ENCODE measurements around the gene TRANK1. TPM values are rescaled to one million over a fixed set of nuclear protein-coding genes. Genes with fewer than 3 reads are reported as not detected.

The TRANK1 gene
- total RNA-seq, 1 donor from 2014 or later = 24.9 TPM

DNA sequence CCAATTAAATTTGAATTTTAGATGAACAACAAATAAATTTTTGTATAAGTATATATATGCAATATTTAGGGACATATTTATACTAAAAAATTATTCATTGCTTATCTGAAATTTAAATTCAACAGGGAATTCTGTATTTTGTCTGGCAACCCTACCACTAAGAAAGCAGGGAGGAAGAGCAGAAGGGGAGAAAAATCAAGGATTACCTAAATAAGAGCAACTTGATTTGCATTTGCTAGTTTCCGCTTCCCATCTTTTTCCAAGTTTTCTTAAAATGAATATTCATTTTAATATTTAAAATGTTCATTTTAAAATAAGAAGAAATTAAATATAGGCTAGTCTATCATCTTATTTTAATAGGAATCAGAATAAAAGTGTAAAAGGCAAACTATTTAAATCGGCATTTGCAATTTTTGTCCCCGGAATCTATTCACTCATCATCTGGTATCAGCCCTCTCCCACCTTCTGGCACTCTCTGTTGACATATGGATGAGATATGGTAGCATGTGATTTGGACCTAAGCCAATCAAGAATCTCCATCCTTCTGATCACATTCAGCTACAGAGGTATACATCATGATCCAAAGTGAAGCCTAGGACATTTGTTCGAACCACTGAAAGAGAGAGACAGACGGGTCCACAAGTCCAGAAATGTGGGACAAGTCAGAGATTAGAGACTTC is 82.6 kb downstream of the TRANK1 start:
- TF ChIP-seq, protein P1, sequence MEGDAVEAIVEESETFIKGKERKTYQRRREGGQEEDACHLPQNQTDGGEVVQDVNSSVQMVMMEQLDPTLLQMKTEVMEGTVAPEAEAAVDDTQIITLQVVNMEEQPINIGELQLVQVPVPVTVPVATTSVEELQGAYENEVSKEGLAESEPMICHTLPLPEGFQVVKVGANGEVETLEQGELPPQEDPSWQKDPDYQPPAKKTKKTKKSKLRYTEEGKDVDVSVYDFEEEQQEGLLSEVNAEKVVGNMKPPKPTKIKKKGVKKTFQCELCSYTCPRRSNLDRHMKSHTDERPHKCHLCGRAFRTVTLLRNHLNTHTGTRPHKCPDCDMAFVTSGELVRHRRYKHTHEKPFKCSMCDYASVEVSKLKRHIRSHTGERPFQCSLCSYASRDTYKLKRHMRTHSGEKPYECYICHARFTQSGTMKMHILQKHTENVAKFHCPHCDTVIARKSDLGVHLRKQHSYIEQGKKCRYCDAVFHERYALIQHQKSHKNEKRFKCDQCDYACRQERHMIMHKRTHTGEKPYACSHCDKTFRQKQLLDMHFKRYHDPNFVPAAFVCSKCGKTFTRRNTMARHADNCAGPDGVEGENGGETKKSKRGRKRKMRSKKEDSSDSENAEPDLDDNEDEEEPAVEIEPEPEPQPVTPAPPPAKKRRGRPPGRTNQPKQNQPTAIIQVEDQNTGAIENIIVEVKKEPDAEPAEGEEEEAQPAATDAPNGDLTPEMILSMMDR (IDR thresholded peaks at IDR 0.05) = no peak
- no peaks in the 10 kb centered on the region for H3K9me3 Mint-ChIP-seq (ENCODE audit: unreplicated experiment)
- H3K4me3 Mint-ChIP-seq (ENCODE audit: unreplicated experiment) = no peak overlapping the region
- H3K36me3 Mint-ChIP-seq (ENCODE audit: unreplicated experiment) = peaks cover 32% of the 10 kb centered on the region
- no peak overlapping the region for H3K27ac Mint-ChIP-seq (ENCODE audit: unreplicated experiment)
- DNase-seq (ENCODE audit: extremely low spot score, unreplicated experiment) = no peak
- no peaks in the 10 kb centered on the region for H3K27me3 Mint-ChIP-seq (ENCODE audit: unreplicated experiment)
- H3K4me1 Mint-ChIP-seq (ENCODE audit: unreplicated experiment) = no peaks in the 10 kb centered on the region

GRCh38 chr3:36859494-36859893 is 85.4 kb downstream of the TRANK1 start:
- Mint-ChIP-seq H3K4me1 (ENCODE audit: unreplicated experiment) (no peaks in the 10 kb centered on the region), H3K27ac (ENCODE audit: unreplicated experiment) (no peak overlapping the region)

GRCh38 chr3:36852071-36852470 is 92.8 kb downstream of the TRANK1 start:
- H3K27me3 Mint-ChIP-seq (ENCODE audit: unreplicated experiment) = no peaks in the 10 kb centered on the region
- H3K4me3 Mint-ChIP-seq (ENCODE audit: unreplicated experiment) = no peak overlapping the region
- TF ChIP-seq, protein P1 (IDR thresholded peaks at IDR 0.05) = no peak
- no peaks in the 10 kb centered on the region for H3K9me3 Mint-ChIP-seq (ENCODE audit: unreplicated experiment)
- no peak overlapping the region for H3K27ac Mint-ChIP-seq (ENCODE audit: unreplicated experiment)
- peaks cover 39% of the 10 kb centered on the region for H3K36me3 Mint-ChIP-seq (ENCODE audit: unreplicated experiment)
- H3K4me1 Mint-ChIP-seq (ENCODE audit: unreplicated experiment) = no peaks in the 10 kb centered on the region
- no peak for DNase-seq (ENCODE audit: extremely low spot score, unreplicated experiment)

More at GRCh38 chr3:36859494-36859893, 85.4 kb downstream of the TRANK1 start:
- no peak for DNase-seq (ENCODE audit: extremely low spot score, unreplicated experiment)
- Mint-ChIP-seq H3K4me3 (ENCODE audit: unreplicated experiment) (no peak overlapping the region), H3K9me3 (ENCODE audit: unreplicated experiment) (no peaks in the 10 kb centered on the region), H3K36me3 (ENCODE audit: unreplicated experiment) (peaks cover 50% of the 10 kb centered on the region), H3K27me3 (ENCODE audit: unreplicated experiment) (no peaks in the 10 kb centered on the region)
- TF ChIP-seq, protein P1 (IDR thresholded peaks at IDR 0.05) = no peak

DNA sequence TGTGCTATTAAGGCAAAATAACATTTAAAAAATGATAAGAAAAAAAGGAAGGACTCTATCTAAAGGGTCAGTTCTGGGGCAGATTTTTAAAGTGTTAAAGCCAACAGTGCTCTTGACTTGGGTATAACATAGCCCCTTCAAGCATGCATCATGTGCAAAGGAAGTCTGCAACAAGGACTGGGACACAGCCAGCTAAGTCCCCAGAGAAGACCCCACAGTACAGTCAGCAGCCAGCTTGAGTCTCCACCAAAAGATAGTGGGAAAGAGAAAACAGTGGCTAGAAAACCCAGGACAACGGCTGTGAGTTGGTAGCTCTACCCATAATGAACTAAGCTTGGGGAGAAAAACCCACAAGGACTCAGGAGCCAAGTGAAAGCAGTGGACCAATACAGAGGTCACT is 94.1 kb downstream of the TRANK1 start:
- Mint-ChIP-seq H3K9me3 (ENCODE audit: unreplicated experiment) (no peaks in the 10 kb centered on the region), H3K4me3 (ENCODE audit: unreplicated experiment) (no peak overlapping the region), H3K27me3 (ENCODE audit: unreplicated experiment) (no peaks in the 10 kb centered on the region), H3K27ac (ENCODE audit: unreplicated experiment) (no peak overlapping the region), H3K36me3 (ENCODE audit: unreplicated experiment) (peaks cover 42% of the 10 kb centered on the region), H3K4me1 (ENCODE audit: unreplicated experiment) (no peaks in the 10 kb centered on the region)
- DNase-seq (ENCODE audit: extremely low spot score, unreplicated experiment) = no peak
- TF ChIP-seq, protein P1 (IDR thresholded peaks at IDR 0.05) = no peak

GRCh38 chr3:36846406-36846805 is 98.4 kb downstream of the TRANK1 start:
- TF ChIP-seq, protein P1 (IDR thresholded peaks at IDR 0.05) = no peak
- Mint-ChIP-seq H3K4me1 (ENCODE audit: unreplicated experiment) (no peaks in the 10 kb centered on the region), H3K27ac (ENCODE audit: unreplicated experiment) (no peak overlapping the region), H3K9me3 (ENCODE audit: unreplicated experiment) (peaks cover 5% of the 10 kb centered on the region), H3K27me3 (ENCODE audit: unreplicated experiment) (no peaks in the 10 kb centered on the region), H3K36me3 (ENCODE audit: unreplicated experiment) (peaks cover 43% of the 10 kb centered on the region), H3K4me3 (ENCODE audit: unreplicated experiment) (no peak overlapping the region)
- DNase-seq (ENCODE audit: extremely low spot score, unreplicated experiment) = no peak

All from osteocyte (in vitro differentiated cells).